H9 (cell line): Measurements from ENCODE around the gene DIP2C. TPM values are rescaled to one million over a fixed set of nuclear protein-coding genes. Genes with fewer than 3 reads are reported as not detected.

Experiments used
- DNase-seq: peaks from one replicate; pipeline ENCODE4 v3.0.0-alpha.2; 2017
- H2AFZ ChIP-seq: one replicate; pipeline ENCODE4 v1.6.1; 2013; ENCODE audit warnings: mild to moderate bottlenecking, low read length, control low read depth, moderate library complexity
- H2AK5ac ChIP-seq: 2 replicates; pipeline ENCODE4 v1.6.1; 2013; ENCODE audit warnings: low read length, control low read depth, mixed read lengths; ENCODE audit not compliant: insufficient read length
- H2BK120ac ChIP-seq: one replicate; pipeline ENCODE4 v1.6.1; 2013; ENCODE audit warnings: low read depth, mild to moderate bottlenecking, low read length, control low read depth, inconsistent platforms; ENCODE audit not compliant: poor library complexity, severe bottlenecking
- H2BK12ac ChIP-seq: 2 replicates; pipeline ENCODE4 v1.6.1; 2013; ENCODE audit warnings: low read length, control low read depth, mixed read lengths, low read depth; ENCODE audit not compliant: insufficient read length
- H2BK15ac ChIP-seq: 2 replicates; pipeline ENCODE4 v1.6.1; 2013; ENCODE audit warnings: low read depth, low read length, control low read depth
- H2BK20ac ChIP-seq: one replicate; pipeline ENCODE4 v1.6.1; 2013; ENCODE audit warnings: low read depth, mild to moderate bottlenecking, low read length, control low read depth, inconsistent platforms; ENCODE audit not compliant: poor library complexity, severe bottlenecking
- H2BK5ac ChIP-seq: 2 replicates; pipeline ENCODE4 v1.6.1; 2013; ENCODE audit warnings: low read length, control low read depth, mixed read lengths; ENCODE audit not compliant: insufficient read length
- H3K14ac ChIP-seq: 2 replicates; pipeline ENCODE4 v1.6.1; 2013; ENCODE audit warnings: low read length, control low read depth; ENCODE audit not compliant: insufficient read depth
- H3K18ac ChIP-seq: 2 replicates; pipeline ENCODE4 v1.6.1; 2013; ENCODE audit warnings: low read depth, mild to moderate bottlenecking, mixed read lengths, low read length, control low read depth; ENCODE audit not compliant: insufficient read length
- H3K23ac ChIP-seq: 2 replicates; pipeline ENCODE4 v1.6.1; 2013; ENCODE audit warnings: low read length, control low read depth, mixed read lengths, low read depth; ENCODE audit not compliant: insufficient read length
- H3K23me2 ChIP-seq: 2 replicates; pipeline ENCODE4 v1.6.1; 2013; ENCODE audit warnings: low read depth, mild to moderate bottlenecking, mixed read lengths, low read length, control low read depth; ENCODE audit not compliant: insufficient read length, poor library complexity, severe bottlenecking
- H3K27ac ChIP-seq: 2 replicates; pipeline ENCODE4 v1.5.1; 2013; ENCODE audit warnings: low read length, control low read depth, mixed read lengths, low read depth; ENCODE audit not compliant: insufficient read length
- H3K27me3 ChIP-seq: 2 replicates; pipeline ENCODE4 v1.6.1; 2013; ENCODE audit warnings: low read length, control low read depth, inconsistent platforms; ENCODE audit not compliant: insufficient read depth
- H3K4ac ChIP-seq: 2 replicates; pipeline ENCODE4 v1.6.1; 2013; ENCODE audit warnings: low read depth, mild to moderate bottlenecking, control low read depth, inconsistent platforms, low read length, moderate library complexity
- H3K4me1 ChIP-seq: 2 replicates; pipeline ENCODE4 v1.6.1; 2013; ENCODE audit warnings: low read length, control low read depth, inconsistent platforms; ENCODE audit not compliant: insufficient read depth
- H3K4me2 ChIP-seq: 2 replicates; pipeline ENCODE4 v1.6.1; 2013; ENCODE audit warnings: low read length, control low read depth, mixed read lengths; ENCODE audit not compliant: insufficient read length, insufficient read depth
- H3K56ac ChIP-seq: 2 replicates; pipeline ENCODE4 v1.6.1; 2013; ENCODE audit warnings: low read depth, mild to moderate bottlenecking, mixed read lengths, low read length, control low read depth; ENCODE audit not compliant: insufficient read length
- H3K79me1 ChIP-seq: 2 replicates; pipeline ENCODE4 v1.6.1; 2013; ENCODE audit warnings: low read depth, mild to moderate bottlenecking, moderate library complexity, low read length, control low read depth, inconsistent platforms; ENCODE audit not compliant: insufficient read depth, poor library complexity, severe bottlenecking
- H3K79me2 ChIP-seq: 2 replicates; pipeline ENCODE4 v1.6.1; 2013; ENCODE audit warnings: low read length, control low read depth, inconsistent platforms; ENCODE audit not compliant: insufficient read depth
- H3K9ac ChIP-seq: 2 replicates; pipeline ENCODE4 v1.6.1; 2013; ENCODE audit warnings: low read length, control low read depth, mixed read lengths; ENCODE audit not compliant: insufficient read length; ENCODE audit errors: extremely low read depth
- H3K9me3 ChIP-seq: one replicate; pipeline ENCODE4 v1.6.1; 2013; ENCODE audit warnings: low read depth, low read length, inconsistent platforms; ENCODE audit not compliant: control insufficient read depth
- H3T11ph ChIP-seq: one replicate; pipeline ENCODE4 v1.6.1; 2013; ENCODE audit warnings: mild to moderate bottlenecking, low read length, control low read depth, inconsistent platforms
- H4K20me1 ChIP-seq: one replicate; pipeline ENCODE4 v1.6.1; 2013; ENCODE audit not compliant: control insufficient read depth, insufficient read length, insufficient read depth
- H4K5ac ChIP-seq: 2 replicates; pipeline ENCODE4 v1.6.1; 2013; ENCODE audit warnings: low read depth, mild to moderate bottlenecking, mixed read lengths, low read length, control low read depth; ENCODE audit not compliant: insufficient read length
- H4K8ac ChIP-seq: replicated peaks from 2 replicates; pipeline ENCODE4 v1.6.1; 2013; ENCODE audit warnings: low read length, control low read depth, mixed read lengths, low read depth; ENCODE audit not compliant: insufficient read length
- H4K91ac ChIP-seq: 2 replicates; pipeline ENCODE4 v1.6.1; 2013; ENCODE audit warnings: low read depth, mild to moderate bottlenecking, moderate library complexity, mixed read lengths, low read length, control low read depth; ENCODE audit not compliant: insufficient read length
- H3K27ac Mint-ChIP-seq, 3 experiments: 2 replicates in 2 of 3; 3 replicates in 1 of 3; pipeline ENCODE4 v1.8.0; 2020 to 2021; ENCODE audit warnings: mixed read lengths in 3 of 3, mild to moderate bottlenecking in 1 of 3, moderate library complexity in 1 of 3
- H3K27me3 Mint-ChIP-seq: 2 replicates; pipeline ENCODE4 v1.8.0; 2021; ENCODE audit warnings: low read depth, mild to moderate bottlenecking, moderate library complexity, mixed read lengths
- H3K36me3 Mint-ChIP-seq, 3 experiments: 2 replicates in 2 of 3; 3 replicates in 1 of 3; pipeline ENCODE4 v1.8.0; 2020 to 2021; ENCODE audit warnings: low read depth in 3 of 3, mixed read lengths in 3 of 3; ENCODE audit not compliant: insufficient read depth in 1 of 3
- H3K4me1 Mint-ChIP-seq, 2 experiments: 2 replicates each; pipeline ENCODE4 v1.8.0; 2020; ENCODE audit warnings: mixed read lengths in 2 of 2
- H3K4me3 Mint-ChIP-seq, 2 experiments: 2 replicates in 1 of 2; 3 replicates in 1 of 2; pipeline ENCODE4 v1.8.0; 2020 to 2021; ENCODE audit warnings: mild to moderate bottlenecking in 2 of 2, mixed read lengths in 2 of 2, moderate library complexity in 1 of 2
- H3K9me3 Mint-ChIP-seq, 2 experiments: 2 replicates in 1 of 2; 3 replicates in 1 of 2; pipeline ENCODE4 v1.8.0; 2020; ENCODE audit warnings: mild to moderate bottlenecking in 2 of 2, mixed read lengths in 2 of 2, moderate library complexity in 1 of 2
- CTCF ChIP-seq: fragments of 200-600 bp; sonication (generic); conservative IDR thresholded peaks from 3 replicates; pipeline ENCODE4 v1.8.0; 2021; ENCODE audit warnings: antibody characterized with exemption, mild to moderate bottlenecking
- WGBS: extraction: QIAGEN DNeasy Blood & Tissue Kit; methylation state at CpG from one replicate; pipeline ENCODE4 v1.1.7; 2013; ENCODE audit warnings: missing lambda C conversion rate, low lambda C conversion rate, mixed read lengths; ENCODE audit not compliant: insufficient read length; ENCODE audit errors: extremely low coverage; 5-methylcytosine and 5-hydroxymethylcytosine counted together
- total RNA-seq: library from RNA; stranded (reverse); gene quantifications from 2 replicates; pipeline ENCODE4 v1.2.1, GENCODE V29; 2021

DIP2C gene
- total RNA-seq, 1 experiment from 2014 or later, result 7.9 TPM

- no peak overlapping the region for H3K23ac ChIP-seq
- TF ChIP-seq CTCF, result no peak
These were observed 378.4 kb downstream of the DIP2C start for GRCh38 chr10:310976-311639.

More at GRCh38 chr10:310976-311639, 378.4 kb downstream of the DIP2C start:
- H2BK12ac ChIP-seq, result no peak overlapping the region
- H3K14ac ChIP-seq, result no peak overlapping the region; the same call in 1 of the 2 replicates
- no peak overlapping the region for H3K18ac ChIP-seq
- no peak overlapping the region for H2BK20ac ChIP-seq
- H2BK120ac ChIP-seq, result no peak overlapping the region
- H3K23me2 ChIP-seq, result no peaks in the 10 kb centered on the region
- no peak for DNase-seq
- no CpG with 5 or more reads among the region's 25 CpGs for WGBS
- no peak overlapping the region for H2AK5ac ChIP-seq
- Mint-ChIP-seq H3K27ac (no peak overlapping the region), H3K4me1 (peaks cover 10 to 15% of the 10 kb centered on the region in 2 experiments), H3K36me3 (peaks cover 0 to 2% (median 0%) of the 10 kb centered on the region in 3 experiments; a peak in 1 of 7 replicates), H3K9me3 (no peaks in the 10 kb centered on the region), H3K4me3 (no peak overlapping the region), H3K27me3 (no peaks in the 10 kb centered on the region)
- H2BK15ac ChIP-seq, result no peak overlapping the region
- H4K20me1 ChIP-seq, result no peaks in the 10 kb centered on the region
- H3K4ac ChIP-seq, result no peak overlapping the region
- no peaks in the 10 kb centered on the region for H3K27me3 ChIP-seq
- H3K9ac ChIP-seq, result no peak overlapping the region
- no peak overlapping the region for H3T11ph ChIP-seq
- H3K27ac ChIP-seq, result no peak overlapping the region
- no peak overlapping the region for H4K5ac ChIP-seq
- H2BK5ac ChIP-seq, result no peak overlapping the region
- H3K56ac ChIP-seq, result no peak overlapping the region
- H4K8ac ChIP-seq, result no peak overlapping the region
- no peak overlapping the region for H2AFZ ChIP-seq
- H3K4me1 ChIP-seq, result no peaks in the 10 kb centered on the region
- no peak overlapping the region for H4K91ac ChIP-seq
- no peak overlapping the region for H3K4me2 ChIP-seq
- no peaks in the 10 kb centered on the region for H3K79me2 ChIP-seq
- no peaks in the 10 kb centered on the region for H3K79me1 ChIP-seq
- no peaks in the 10 kb centered on the region for H3K9me3 ChIP-seq
